SK-N-MC (cell line): ENCODE measurements around the gene PCDHB5.
"Not testable (repeated sequence)": the region's sequence is repeated elsewhere in the genome, so short reads cannot be mapped to it uniquely, and the experiment has no call there.

Experiments
- EZH2 ChIP-seq: fragments of 200-600 bp; sonication (generic); IDR thresholded peaks from one replicate; pipeline ENCODE4 v1.6.1; 2017; ENCODE audit warnings: antibody characterized with exemption
- FOXP2 ChIP-seq: optimal IDR thresholded peaks from 2 replicates; pipeline ENCODE3; 2011; ENCODE audit warnings: mild to moderate bottlenecking, moderate library complexity; ENCODE audit not compliant: insufficient read depth; ENCODE audit errors: extremely low read length, control extremely low read depth
- POLR2AphosphoS5 ChIP-seq: IDR thresholded peaks from 2 replicates; pipeline ENCODE4 v1.6.1; 2012; ENCODE audit warnings: mild to moderate bottlenecking, low read depth, low read length, borderline replicate concordance

DNA sequence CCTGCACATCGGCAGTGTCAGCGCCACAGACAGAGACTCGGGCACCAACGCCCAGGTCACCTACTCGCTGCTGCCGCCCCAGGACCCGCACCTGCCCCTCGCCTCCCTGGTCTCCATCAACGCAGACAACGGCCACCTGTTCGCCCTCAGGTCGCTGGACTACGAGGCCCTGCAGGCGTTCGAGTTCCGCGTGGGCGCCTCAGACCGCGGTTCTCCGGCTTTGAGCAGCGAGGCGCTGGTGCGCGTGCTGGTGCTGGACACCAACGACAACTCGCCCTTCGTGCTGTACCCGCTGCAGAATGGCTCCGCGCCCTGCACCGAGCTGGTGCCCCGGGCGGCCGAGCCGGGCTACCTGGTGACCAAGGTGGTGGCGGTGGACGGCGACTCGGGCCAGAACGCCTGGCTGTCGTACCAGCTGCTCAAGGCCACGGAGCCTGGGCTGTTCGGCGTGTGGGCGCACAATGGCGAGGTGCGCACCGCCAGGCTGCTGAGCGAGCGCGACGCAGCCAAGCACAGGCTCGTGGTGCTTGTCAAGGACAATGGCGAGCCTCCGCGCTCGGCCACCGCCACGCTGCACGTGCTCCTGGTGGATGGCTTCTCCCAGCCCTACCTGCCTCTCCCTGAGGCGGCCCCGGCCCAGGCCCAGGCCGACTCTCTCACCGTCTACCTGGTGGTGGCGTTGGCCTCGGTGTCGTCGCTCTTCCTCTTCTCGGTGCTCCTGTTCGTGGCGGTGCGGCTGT lies 11.4 kb upstream of the PCDHB5 start:
- not testable (repeated sequence) for TF ChIP-seq POLR2AphosphoS5, EZH2, FOXP2
